CD4-positive, CD25-positive, alpha-beta regulatory T cell (primary cell): ENCODE data around the gene MYO3A. TPM values are rescaled to one million over a fixed set of nuclear protein-coding genes. Genes with fewer than 3 reads are reported as not detected.
"Not testable (repeated sequence)": the region's sequence is repeated elsewhere in the genome, so short reads cannot be mapped to it uniquely, and the experiment has no call there.

Experiments
- ATAC-seq, 2 donors: fragments of 150-1000 bp; cut with Tn5 transposase; one replicate each; pipeline ENCODE4 v1.10.0; 2021; ENCODE audit warnings: low read depth in 2 of 2, moderate number of reproducible peaks in 2 of 2, moderate library complexity in 1 of 2
- DNase-seq, 3 donors: peaks; one replicate each; pipeline versions ENCODE4 v3.0.0 to v3.0.0-alpha.2; 2012 to 2022; ENCODE audit warnings: mixed read lengths in 1 of 3
- H3K27ac ChIP-seq: one replicate; pipeline ENCODE4 v1.7.0; 2013; ENCODE audit warnings: mild to moderate bottlenecking, low read length; ENCODE audit not compliant: insufficient read depth, poor library complexity, severe bottlenecking
- H3K27me3 ChIP-seq: one replicate; pipeline ENCODE4 v1.7.0; 2013; ENCODE audit warnings: low read length; ENCODE audit not compliant: control insufficient read depth, insufficient read depth
- H3K36me3 ChIP-seq: one replicate; pipeline ENCODE4 v1.7.0; 2013; ENCODE audit warnings: mild to moderate bottlenecking, low read length, moderate library complexity; ENCODE audit not compliant: control insufficient read depth, insufficient read depth
- H3K4me1 ChIP-seq: 2 replicates; pipeline ENCODE4 v1.7.0; 2013; ENCODE audit warnings: mild to moderate bottlenecking, low read length; ENCODE audit not compliant: insufficient read depth, control insufficient read depth, poor library complexity, severe bottlenecking
- H3K4me3 ChIP-seq: one replicate; pipeline ENCODE4 v1.7.0; 2013; ENCODE audit warnings: low read depth, mild to moderate bottlenecking, low read length, moderate library complexity
- H3K9me3 ChIP-seq, 2 experiments: 1 replicate in 1 of 2; 2 replicates in 1 of 2; pipeline ENCODE4 v1.7.0; 2013; ENCODE audit warnings: low read length in 2 of 2, mild to moderate bottlenecking in 1 of 2, moderate library complexity in 1 of 2; ENCODE audit not compliant: control insufficient read depth in 2 of 2
- H3K27ac Mint-ChIP-seq, 3 donors: one replicate each; pipeline ENCODE4 v1.8.0; 2020 to 2022; ENCODE audit warnings: mild to moderate bottlenecking in 3 of 3, mixed read lengths in 3 of 3, moderate library complexity in 2 of 3
- H3K27me3 Mint-ChIP-seq: one replicate; pipeline ENCODE4 v1.8.0; 2022; ENCODE audit warnings: mild to moderate bottlenecking, mixed read lengths
- H3K36me3 Mint-ChIP-seq: one replicate; pipeline ENCODE4 v1.8.0; 2020; ENCODE audit warnings: mixed read lengths
- H3K4me1 Mint-ChIP-seq, 4 donors: one replicate each; pipeline ENCODE4 v1.8.0; 2020 to 2022; ENCODE audit warnings: mixed read lengths in 4 of 4, mild to moderate bottlenecking in 1 of 4
- H3K4me3 Mint-ChIP-seq, 4 donors: one replicate each; pipeline ENCODE4 v1.8.0; 2020 to 2022; ENCODE audit warnings: mild to moderate bottlenecking in 4 of 4, mixed read lengths in 4 of 4, moderate library complexity in 3 of 4
- H3K9me3 Mint-ChIP-seq, 7 donors: one replicate each; pipeline ENCODE4 v1.8.0; 2020 to 2022; ENCODE audit warnings: mixed read lengths in 7 of 7, mild to moderate bottlenecking in 3 of 7, moderate library complexity in 2 of 7
- polyA plus RNA-seq, 4 donors: library from polyadenylated mRNA; unstranded; fragments of 300-500 nt; fragmentation: Illumina TruSeq; gene quantifications; one replicate each; pipeline ENCODE4 v1.2.3, GENCODE V29; 2021
- total RNA-seq: library from RNA; stranded (reverse); gene quantifications from one replicate; pipeline ENCODE4 v1.2.3, GENCODE V29; 2022

MYO3A gene
- total and polyA plus RNA-seq, 5 donors from 2014 or later = not detected

DNA sequence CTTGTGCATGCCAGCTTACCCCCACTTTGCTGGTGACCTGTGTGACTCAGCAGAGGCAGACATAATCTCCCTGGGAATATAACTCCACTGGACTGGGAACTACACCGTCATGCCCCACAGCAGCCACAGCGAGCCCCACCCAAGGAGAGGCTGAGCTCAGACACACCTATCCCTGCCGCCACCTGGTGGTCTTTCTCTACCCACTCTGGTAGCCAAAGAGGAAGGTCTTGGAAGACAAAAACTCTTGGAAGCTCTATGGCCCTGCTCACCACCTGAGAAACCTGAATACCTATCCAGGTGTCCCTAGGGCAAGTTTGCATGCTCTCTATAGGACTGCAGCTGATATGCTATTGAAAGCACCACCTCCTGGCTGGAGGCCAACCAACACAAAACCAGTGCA is 48.1 kb downstream of the MYO3A start:
- Mint-ChIP-seq H3K4me1 (no peaks in the 10 kb centered on the region), H3K4me3 (no peak overlapping the region), H3K9me3 (peaks cover 0 to 10% (median 0%) of the 10 kb centered on the region in 7 donors), H3K27ac (no peak overlapping the region), H3K27me3 (no peaks in the 10 kb centered on the region), H3K36me3 (no peaks in the 10 kb centered on the region)
- Histone ChIP-seq H3K9me3 (peaks cover 0 to 3% of the 10 kb centered on the region in 2 experiments), H3K4me1 (no peaks in the 10 kb centered on the region), H3K36me3 (no peaks in the 10 kb centered on the region), H3K4me3 (no peak overlapping the region), H3K27ac (no peak overlapping the region), H3K27me3 (no peaks in the 10 kb centered on the region)
- DNase-seq (no peak), ATAC-seq (no peak)

DNA sequence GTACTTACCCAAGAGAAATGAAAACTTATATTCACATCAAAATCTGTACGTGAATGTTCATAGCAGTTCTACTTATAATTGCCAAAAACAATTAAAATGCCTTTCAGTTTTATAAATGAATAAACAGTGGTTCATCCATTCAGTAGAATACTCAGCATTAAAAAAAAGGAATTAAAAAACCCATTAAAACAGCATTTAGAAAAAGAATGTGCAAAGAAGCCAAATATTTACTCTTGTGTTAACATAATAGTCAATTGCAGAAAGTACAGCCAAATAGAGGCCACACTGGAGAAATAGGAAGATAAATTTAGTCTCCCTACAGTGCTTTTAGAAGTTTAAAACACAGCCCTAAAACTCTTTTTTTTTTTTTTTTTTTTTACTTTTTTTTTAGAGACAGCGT is 54.6 kb downstream of the MYO3A start:
- no peak for ATAC-seq
- peaks cover 0 to 5% (median 2%) of the 10 kb centered on the region in 7 donors for H3K9me3 Mint-ChIP-seq

DNA sequence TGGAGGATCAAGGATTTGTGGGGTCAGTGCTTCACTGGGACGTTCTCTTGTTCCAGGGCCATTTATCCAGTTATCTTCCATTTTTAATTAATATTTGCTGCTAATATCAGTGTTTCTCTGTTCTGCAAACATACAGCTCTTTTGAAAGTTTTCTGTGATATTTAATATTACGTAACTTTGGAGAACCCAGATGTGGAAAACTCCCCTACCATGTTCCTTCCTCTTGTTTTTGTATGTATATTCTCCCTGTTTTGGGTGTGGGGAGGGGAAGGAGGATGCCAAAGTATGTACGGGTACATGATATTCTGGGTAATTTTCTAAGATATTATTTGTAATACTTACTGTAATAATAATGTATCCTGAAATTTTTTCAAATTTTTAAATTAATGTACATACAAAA is 55.9 kb downstream of the MYO3A start:
- H3K4me1 Mint-ChIP-seq = no peaks in the 10 kb centered on the region
- H3K27me3 Mint-ChIP-seq = no peaks in the 10 kb centered on the region
- H3K27ac Mint-ChIP-seq = no peak overlapping the region

More for the DNA sequence above, 54.6 kb downstream of the MYO3A start:
- Mint-ChIP-seq H3K36me3 (no peaks in the 10 kb centered on the region), H3K27me3 (no peaks in the 10 kb centered on the region), H3K4me1 (no peaks in the 10 kb centered on the region), H3K27ac (no peak overlapping the region), H3K4me3 (no peak overlapping the region)
- H3K27ac ChIP-seq = no peak overlapping the region
- DNase-seq = no peak
- no peak overlapping the region for H3K4me3 ChIP-seq
- H3K4me1 ChIP-seq = no peaks in the 10 kb centered on the region
- no peaks in the 10 kb centered on the region for H3K27me3 ChIP-seq
- H3K36me3 ChIP-seq = no peaks in the 10 kb centered on the region
- H3K9me3 ChIP-seq = no peaks in the 10 kb centered on the region

DNA sequence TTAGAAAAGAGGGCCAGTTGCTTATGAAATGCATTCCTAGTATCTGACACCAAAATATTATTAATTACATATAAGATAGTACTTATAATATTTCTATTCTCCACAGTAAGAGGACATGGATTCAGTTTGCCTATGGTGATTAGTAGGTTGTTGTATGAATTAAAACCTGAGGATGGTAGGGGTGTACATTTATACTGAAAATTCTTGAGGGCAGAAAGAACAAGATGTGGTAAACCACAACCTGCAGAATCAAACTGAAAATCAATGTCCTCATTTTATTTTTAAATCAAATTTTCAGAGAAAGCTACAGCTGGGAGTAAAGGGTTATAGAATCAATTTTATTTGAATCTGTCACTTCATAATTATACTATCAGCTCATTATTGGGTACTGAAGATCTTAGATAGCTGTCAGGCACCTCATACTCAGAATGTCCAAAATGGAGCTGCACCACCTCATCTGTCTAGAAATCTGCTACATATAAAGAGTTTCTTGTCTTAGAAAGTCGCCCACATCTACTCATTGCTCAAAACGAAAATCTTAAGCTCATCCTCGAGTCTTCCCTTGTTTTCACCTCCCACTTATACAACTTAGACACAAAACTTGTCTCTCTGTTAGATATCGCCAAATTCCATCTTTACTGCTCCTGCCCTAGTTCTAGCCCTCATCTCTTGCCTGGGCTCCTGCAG is 65.4 kb downstream of the MYO3A start:
- ATAC-seq = no peak
- no peaks in the 10 kb centered on the region for H3K9me3 ChIP-seq
- Mint-ChIP-seq H3K27me3 (no peaks in the 10 kb centered on the region), H3K9me3 (peaks cover 0 to 6% (median 0%) of the 10 kb centered on the region in 7 donors), H3K36me3 (no peaks in the 10 kb centered on the region), H3K4me1 (no peaks in the 10 kb centered on the region), H3K27ac (no peak overlapping the region), H3K4me3 (no peak overlapping the region)
- H3K27me3 ChIP-seq = no peaks in the 10 kb centered on the region
- H3K36me3 ChIP-seq = no peaks in the 10 kb centered on the region
- no peak for DNase-seq
- no peak overlapping the region for H3K4me3 ChIP-seq
- no peak overlapping the region for H3K27ac ChIP-seq
- H3K4me1 ChIP-seq = no peaks in the 10 kb centered on the region

More for the DNA sequence above, 55.9 kb downstream of the MYO3A start:
- Histone ChIP-seq H3K4me1 (no peaks in the 10 kb centered on the region), H3K9me3 (no peaks in the 10 kb centered on the region), H3K27ac (no peak overlapping the region), H3K36me3 (no peaks in the 10 kb centered on the region), H3K27me3 (no peaks in the 10 kb centered on the region), H3K4me3 (no peak overlapping the region)
- Mint-ChIP-seq H3K36me3 (no peaks in the 10 kb centered on the region), H3K9me3 (peaks cover 0 to 7% (median 2%) of the 10 kb centered on the region in 7 donors), H3K4me3 (no peak overlapping the region)
- no peak for ATAC-seq
- no peak for DNase-seq

DNA sequence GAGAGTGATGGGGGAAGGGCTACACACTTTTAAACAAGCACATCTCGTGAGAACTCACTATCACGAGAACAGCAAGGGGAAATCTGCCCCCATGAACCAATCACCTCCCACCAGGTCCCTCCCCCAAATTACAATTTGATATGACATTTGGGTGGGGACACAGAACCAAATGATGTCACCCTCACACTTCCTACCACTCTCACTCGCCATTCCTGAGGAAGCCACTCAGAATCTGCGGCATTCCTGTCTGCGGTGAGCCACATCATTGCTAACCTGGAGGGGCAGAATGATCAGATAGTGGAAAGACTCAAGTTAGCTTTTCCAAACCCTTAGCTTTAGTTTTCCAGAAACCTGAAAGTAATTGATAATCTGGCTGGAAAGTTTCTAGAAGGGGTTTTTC is 66.9 kb downstream of the MYO3A start:
- H3K27ac Mint-ChIP-seq = no peak overlapping the region
- Histone ChIP-seq H3K4me1 (no peaks in the 10 kb centered on the region), H3K27me3 (no peaks in the 10 kb centered on the region), H3K36me3 (no peaks in the 10 kb centered on the region), H3K27ac (no peak overlapping the region), H3K9me3 (no peaks in the 10 kb centered on the region), H3K4me3 (no peak overlapping the region)
- peak overlapping the region in 1 of 4 donors; percentile 43 for H3K4me3 Mint-ChIP-seq
- H3K36me3 Mint-ChIP-seq = no peaks in the 10 kb centered on the region
- no peak for ATAC-seq
- H3K9me3 Mint-ChIP-seq = peaks cover 0 to 6% (median 0%) of the 10 kb centered on the region in 7 donors
- H3K27me3 Mint-ChIP-seq = no peaks in the 10 kb centered on the region
- no peaks in the 10 kb centered on the region for H3K4me1 Mint-ChIP-seq
- DNase-seq = no peak

DNA sequence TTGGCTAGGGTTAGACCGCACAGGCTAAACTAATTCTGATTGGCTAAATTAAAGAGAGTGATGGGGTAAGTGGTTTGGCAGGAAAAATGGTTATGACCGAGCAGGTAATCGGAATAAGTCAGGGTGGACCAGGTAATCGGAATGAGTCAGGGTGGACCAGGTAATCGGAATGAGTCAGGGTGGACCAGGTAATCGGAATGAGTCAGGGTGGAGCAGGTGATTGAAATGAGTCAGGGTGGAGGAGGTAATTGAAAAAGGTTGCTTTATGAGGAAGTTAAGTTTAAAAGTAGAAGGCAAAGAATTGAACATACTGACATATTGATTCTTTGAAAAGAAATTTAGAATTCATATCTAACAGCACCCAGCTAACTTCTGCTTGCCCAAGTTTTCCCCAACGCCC is 68.4 kb downstream of the MYO3A start:
- not testable (repeated sequence) for H3K4me1 Mint-ChIP-seq, ATAC-seq, H3K27me3 ChIP-seq, H3K4me3 ChIP-seq, H3K36me3 Mint-ChIP-seq, H3K4me3 Mint-ChIP-seq, DNase-seq, H3K4me1 ChIP-seq, H3K9me3 Mint-ChIP-seq, H3K36me3 ChIP-seq, H3K27ac Mint-ChIP-seq, H3K27ac ChIP-seq, H3K27me3 Mint-ChIP-seq, H3K9me3 ChIP-seq

DNA sequence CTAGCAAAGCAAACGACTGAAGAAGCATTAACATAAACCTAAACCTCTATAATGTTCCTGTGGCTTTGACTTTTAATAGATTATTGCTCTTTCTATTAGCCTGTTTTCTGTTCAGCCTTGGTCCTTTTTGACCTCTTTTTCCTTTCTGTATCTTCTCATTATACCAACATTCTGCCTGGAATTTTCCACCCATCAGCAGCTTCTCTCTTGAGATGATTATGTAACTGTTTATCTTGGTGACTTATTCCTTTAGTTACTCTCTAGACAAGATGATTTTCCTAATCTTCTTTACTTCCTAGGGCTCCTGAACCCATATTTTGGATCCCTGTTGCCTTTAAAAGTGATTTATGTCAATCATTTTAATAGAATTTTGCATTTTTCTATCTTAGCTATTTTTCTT is 81.1 kb downstream of the MYO3A start:
- no peak overlapping the region for H3K27ac ChIP-seq
- Mint-ChIP-seq H3K9me3 (peaks cover 0 to 6% (median 2%) of the 10 kb centered on the region in 7 donors), H3K27ac (no peak overlapping the region), H3K4me1 (no peaks in the 10 kb centered on the region), H3K36me3 (no peaks in the 10 kb centered on the region), H3K27me3 (no peaks in the 10 kb centered on the region), H3K4me3 (no peak overlapping the region)
- no peak for DNase-seq
- H3K27me3 ChIP-seq = no peaks in the 10 kb centered on the region
- H3K36me3 ChIP-seq = no peaks in the 10 kb centered on the region
- H3K4me3 ChIP-seq = no peak overlapping the region
- H3K9me3 ChIP-seq = no peaks in the 10 kb centered on the region
- no peaks in the 10 kb centered on the region for H3K4me1 ChIP-seq
- no peak for ATAC-seq

DNA sequence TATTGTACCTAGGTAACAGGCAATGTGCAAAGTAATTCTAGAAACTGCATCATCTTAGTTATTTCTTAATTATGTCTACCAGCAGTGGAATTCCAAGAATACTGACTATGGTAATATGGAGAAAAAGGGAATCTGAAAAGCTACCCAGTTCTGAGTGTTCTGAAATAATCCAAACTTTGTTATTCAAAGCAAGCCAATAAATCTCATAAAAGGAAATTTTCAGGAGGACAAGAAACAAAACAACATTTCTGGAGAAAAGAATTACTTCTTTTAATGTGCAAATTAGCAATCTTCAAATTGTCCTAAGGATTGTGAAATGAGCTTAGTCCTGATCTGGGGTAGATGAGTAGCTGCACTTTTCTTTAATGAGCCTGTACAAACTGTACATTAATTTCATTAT is 88.8 kb downstream of the MYO3A start:
- no peak for ATAC-seq
- Histone ChIP-seq H3K36me3 (no peaks in the 10 kb centered on the region), H3K4me3 (no peak overlapping the region), H3K9me3 (no peaks in the 10 kb centered on the region), H3K27ac (no peak overlapping the region), H3K4me1 (no peaks in the 10 kb centered on the region), H3K27me3 (no peaks in the 10 kb centered on the region)
- Mint-ChIP-seq H3K27ac (no peak overlapping the region), H3K9me3 (peaks cover 0 to 5% (median 0%) of the 10 kb centered on the region in 7 donors), H3K27me3 (no peaks in the 10 kb centered on the region), H3K4me3 (no peak overlapping the region), H3K4me1 (no peaks in the 10 kb centered on the region), H3K36me3 (no peaks in the 10 kb centered on the region)
- no peak for DNase-seq
